K562 (cell line): ENCODE data around the gene NFS1. TPM values are rescaled to one million over a fixed set of nuclear protein-coding genes. Genes with fewer than 3 reads are reported as not detected.
A peak's percentile ranks its signal among the peaks of the same experiment; 100 is the strongest.

Experiments used
- ATAC-seq: fragments of 200-7000 bp; cut with Tn5 transposase; 3 replicates; pipeline ENCODE4 v1.9.1; 2020; ENCODE audit warnings: moderate library complexity
- BruUV-seq: library from RNA; stranded (reverse); fragments of 400-500 nt; replicated peaks from 2 replicates; lab custom pipeline; 2021; lab: Mats Ljungman, UMichigan
- CTCF ChIA-PET: fragments of 300-600 bp; formaldehyde crosslinking; extraction: SDS; loops from one replicate; lab custom pipeline; 2021; ENCODE audit warnings: low intra/inter-chr PET ratio; lab: Yijun Ruan, JAX
- POLR2A ChIA-PET: fragments of 300-600, 350-650 bp; sonication (Branson Sonifier 250); formaldehyde crosslinking; extraction: SDS; loops from one replicate; lab custom pipeline; 2021; ENCODE audit warnings: antibody characterized with exemption, inconsistent platforms; lab: Yijun Ruan, JAX
- DNase-seq, 4 experiments: peaks; one replicate each; pipeline versions ENCODE4 v3.0.0 to v3.0.0-alpha.2; 2011 to 2018; ENCODE audit warnings: low spot score in 3 of 4, mixed read lengths in 3 of 4; ENCODE audit errors: extremely low read depth in 1 of 4
- FAIRE-seq: peaks from 2 replicates; lab custom pipeline; 2011; peaks lifted over from hg19 to GRCh38; lab: Jason Lieb, UNC
- H2AFZ ChIP-seq: 2 replicates; pipeline ENCODE4 v1.6.0; 2011; ENCODE audit warnings: low read depth, low read length, control low read depth, inconsistent platforms
- H3K27ac ChIP-seq: fragments of 200-600 bp; 3 replicates; pipeline ENCODE4 v1.8.0; 2011; ENCODE audit warnings: low read depth, mild to moderate bottlenecking, control low read depth, inconsistent platforms, low read length, moderate library complexity, mixed read lengths; ENCODE audit errors: extremely low read depth
- H3K27me3 ChIP-seq, 2 experiments: fragments of 300-600 bp in 1 of 2; 2 replicates in 1 of 2; 3 replicates in 1 of 2; pipeline versions ENCODE4 v1.6.0 to v1.8.0; 2011; ENCODE audit warnings: inconsistent platforms in 2 of 2, low read length in 2 of 2, mild to moderate bottlenecking in 1 of 2, mixed read lengths in 1 of 2, moderate library complexity in 1 of 2; ENCODE audit not compliant: control insufficient read depth in 2 of 2, insufficient read depth in 2 of 2
- H3K36me3 ChIP-seq: fragments of 300-600 bp; 3 replicates; pipeline ENCODE4 v1.8.0; 2011; ENCODE audit warnings: mild to moderate bottlenecking, low read length, inconsistent platforms; ENCODE audit not compliant: control insufficient read depth, insufficient read depth
- H3K4me1 ChIP-seq, 2 experiments: fragments of 200-600 bp in 1 of 2; replicated peaks in 1 of 2; 2 replicates in 1 of 2; 3 replicates in 1 of 2; pipeline versions ENCODE4 v1.5.1 to v1.8.0; 2011; ENCODE audit warnings: inconsistent platforms in 2 of 2, low read length in 2 of 2, mild to moderate bottlenecking in 1 of 2, mixed read lengths in 1 of 2, moderate library complexity in 1 of 2; ENCODE audit not compliant: control insufficient read depth in 2 of 2, insufficient read depth in 2 of 2
- H3K4me2 ChIP-seq: 2 replicates; pipeline ENCODE4 v1.6.1; 2011; ENCODE audit warnings: low read length, control low read depth, inconsistent platforms, mixed read lengths; ENCODE audit not compliant: insufficient read depth
- H3K4me3 ChIP-seq: fragments of 200-600 bp; sonication (generic), shearing (Covaris generic); 2 replicates; pipeline ENCODE4 v1.5.1; 2016; ENCODE audit warnings: control low read depth, inconsistent platforms
- H3K79me2 ChIP-seq: fragments of 200-600 bp; 3 replicates; pipeline ENCODE4 v1.8.0; 2011; ENCODE audit warnings: low read length, inconsistent platforms; ENCODE audit not compliant: control insufficient read depth, insufficient read depth
- H3K9ac ChIP-seq, 2 experiments: 2 replicates each; pipeline versions ENCODE4 v1.6.0 to v1.6.1; 2011; ENCODE audit warnings: low read depth in 2 of 2, low read length in 2 of 2, control low read depth in 1 of 2, inconsistent platforms in 1 of 2, mild to moderate bottlenecking in 1 of 2, mixed read lengths in 1 of 2; ENCODE audit not compliant: insufficient read depth in 1 of 2
- H3K9me1 ChIP-seq: one replicate; pipeline ENCODE4 v1.6.0; 2011; ENCODE audit warnings: inconsistent platforms, mild to moderate bottlenecking, low read length, moderate library complexity; ENCODE audit not compliant: control insufficient read depth, insufficient read depth
- H3K9me3 ChIP-seq: replicated peaks from 2 replicates; pipeline ENCODE4 v1.5.1; 2011; ENCODE audit warnings: low read depth, low read length, inconsistent platforms; ENCODE audit not compliant: control insufficient read depth, insufficient read depth
- H4K20me1 ChIP-seq: replicated peaks from 2 replicates; pipeline ENCODE4 v1.6.1; 2011; ENCODE audit warnings: low read length, inconsistent platforms, mixed read lengths; ENCODE audit not compliant: control insufficient read depth, insufficient read depth
- ATF4 ChIP-seq: fragments of 450-650 bp; formaldehyde crosslinking; IDR thresholded peaks from 2 replicates; pipeline ENCODE4 v1.4.0; 2022; ENCODE audit warnings: mild to moderate bottlenecking, moderate library complexity
- CSDE1 ChIP-seq, 2 experiments: fragments of 450-650 bp; IDR thresholded peaks; 2 replicates each; pipeline ENCODE4 v1.6.1; 2016; ENCODE audit warnings: mild to moderate bottlenecking in 1 of 2
- FOXJ3 ChIP-seq: sonication (generic); formaldehyde crosslinking; IDR thresholded peaks from 2 replicates; pipeline ENCODE4 v1.4.0; 2020; ENCODE audit warnings: mild to moderate bottlenecking, missing genetic modification reagents
- GTF2F1 ChIP-seq: IDR thresholded peaks from 2 replicates; pipeline ENCODE4 v1.6.1; 2011; ENCODE audit warnings: low read depth, low read length, improper control_type of control experiment
- RNF2 ChIP-seq: sonication (generic); IDR thresholded peaks from 2 replicates; pipeline ENCODE4 v1.6.1; 2016
- SNAPC5 ChIP-seq: fragments of 250-450 bp; sonication (Bioruptor Pico); IDR thresholded peaks from 2 replicates; pipeline ENCODE4 v1.8.0; 2021; ENCODE audit warnings: moderate library complexity, mild to moderate bottlenecking, inconsistent platforms
- SUPT5H ChIP-seq: fragments of 450-650 bp; IDR thresholded peaks from 2 replicates; pipeline ENCODE4 v1.6.1; 2016
- ZNF274 ChIP-seq: IDR thresholded peaks from 2 replicates; pipeline ENCODE4 v1.6.1; 2011; ENCODE audit warnings: low read depth, mild to moderate bottlenecking, low read length, moderate library complexity, borderline replicate concordance
- ZNF778 ChIP-seq: fragments of 450-650 bp; formaldehyde crosslinking; IDR thresholded peaks from 2 replicates; pipeline ENCODE4 v1.4.0; 2020; ENCODE audit warnings: mild to moderate bottlenecking, moderate library complexity
- WGBS: fragments of 100-300 bp; shearing (Covaris generic); methylation state at CpG from one replicate; pipeline ENCODE4 v1.1.6; 2016; ENCODE audit warnings: low coverage, mixed read lengths; ENCODE audit not compliant: insufficient coverage; ENCODE audit errors: missing lambda C conversion rate; 5-methylcytosine and 5-hydroxymethylcytosine counted together
- in situ Hi-C: fragments of 300-500 bp; cut with MboI; formaldehyde crosslinking; loops from 4 replicates; pipeline ENCODE4 v1.15.0; 2018; ENCODE audit warnings: inconsistent platforms, mixed read lengths
- intact Hi-C: fragments of 100-400 bp; cut with micrococcal nuclease; formaldehyde crosslinking; loops from 2 replicates; pipeline ENCODE4 v1.14.2; 2022
- polyA plus RNA-seq, 8 experiments: library from polyadenylated mRNA; depleted of rRNA in 4 of 8; stranded (reverse) in 5 of 8; unstranded in 3 of 8; fragments of >200 nt; fragmentation: Nextera tagmentation in 2 of 8; fragmentation: Illumina TruSeq in 1 of 8; extraction: Ambion mirVana in 2 of 8; extraction: Trizol in 1 of 8; gene quantifications; 2 replicates each; pipeline versions ENCODE4 v1.2.1 to v1.2.3, GENCODE V29; 2011 to 2014; ENCODE audit warnings: inconsistent platforms in 1 of 8, missing spikeins in 1 of 8
- total RNA-seq, 7 experiments: library from RNA; depleted of rRNA in 6 of 7; stranded (reverse); fragments of >200 nt in 6 of 7; fragmentation: Illumina TruSeq in 2 of 7; extraction: Trizol in 2 of 7; gene quantifications; 2 replicates each; pipeline versions ENCODE4 v1.2.1 to v1.2.3, GENCODE V29; 2011 to 2021; ENCODE audit warnings: low replicate concordance in 1 of 7

The NFS1 gene
- total and polyA plus RNA-seq, 9 of the 15 experiments (the other 6 are each of a cell fraction or from before 2014, with no cell fraction given) = 11.5 to 84.8 (median 47.1) TPM

- Histone ChIP-seq H3K4me3 (no peak overlapping the region), H3K27me3 (no peaks in the 10 kb centered on the region), H3K4me1 (peaks cover 0 to 5% of the 10 kb centered on the region in 2 experiments; a peak in 1 of 5 replicates), H3K27ac (no peak overlapping the region), H4K20me1 (peaks cover 22% of the 10 kb centered on the region; the same call in 1 of the 2 replicates), H3K4me2 (no peak overlapping the region), H3K36me3 (peaks cover 71% of the 10 kb centered on the region), H3K9me3 (no peaks in the 10 kb centered on the region), H3K9me1 (no peaks in the 10 kb centered on the region), H3K79me2 (peaks cover 99% of the 10 kb centered on the region), H2AFZ (no peak overlapping the region), H3K9ac (no peak overlapping the region)
- in situ Hi-C loops = no loop called here
- DNase-seq = no peak
- no peak for FAIRE-seq
- POLR2A ChIA-PET = interaction anchor here (0.7 to 3.8 kb wide), 2 partner anchors 10 to 188 kb away, joined by 4 to 26 read pairs; partner anchors contain the start of genes CPNE1 and RBM12
- no peak for TF ChIP-seq CSDE1 (IDR thresholded peaks at IDR 0.05)
- TF ChIP-seq RNF2 = no peak
- TF ChIP-seq FOXJ3 (CRISPR knock-in tag) = no peak
- TF ChIP-seq ZNF274 = no peak
- no peak for TF ChIP-seq ZNF778 (CRISPR knock-in tag)
- no peak for TF ChIP-seq GTF2F1
- TF ChIP-seq SNAPC5 (CRISPR knock-in tag) = no peak
- 93% methylated on average over 4 of the region's 4 CpGs for WGBS
- intact Hi-C loops = no loop called here
- no TSS peak for BruUV-seq
- no peak for ATAC-seq
- CTCF ChIA-PET = no interaction called here
Observed at GRCh38 chr20:35653893-35654292, 45.3 kb downstream of the NFS1 start.

- no peak for FAIRE-seq
- Histone ChIP-seq H3K4me1 (peaks cover 0 to 2% of the 10 kb centered on the region in 2 experiments; a peak in 1 of 5 replicates), H3K9ac (no peak overlapping the region), H3K4me2 (no peak overlapping the region), H3K9me1 (no peaks in the 10 kb centered on the region), H3K27me3 (no peaks in the 10 kb centered on the region), H3K79me2 (peaks cover 99% of the 10 kb centered on the region), H4K20me1 (peaks cover 22% of the 10 kb centered on the region; the same call in 1 of the 2 replicates), H3K4me3 (no peak overlapping the region), H2AFZ (no peak overlapping the region), H3K27ac (no peak overlapping the region), H3K36me3 (peaks cover 75% of the 10 kb centered on the region), H3K9me3 (no peaks in the 10 kb centered on the region)
- no peak for DNase-seq
- CTCF ChIA-PET = no interaction called here
- ATAC-seq = no peak
- intact Hi-C loops (no loop called here), in situ Hi-C loops (no loop called here)
- TF ChIP-seq ATF4 (CRISPR knock-in tag) = no peak
- TF ChIP-seq SUPT5H = 0 out of 2 replicates have a peak, but pooled peaks have one; percentile 56
- 100% methylated on average over 3 of the region's 3 CpGs for WGBS
- BruUV-seq = no TSS peak
- POLR2A ChIA-PET = interaction anchor here (0.6 to 3.8 kb wide), 2 partner anchors 11 to 714 kb away, joined by 3 to 26 read pairs; partner anchors contain the start of genes CPNE1 and RBM12
Observed at GRCh38 chr20:35653430-35653734, 45.8 kb downstream of the NFS1 start.
